GM21529 (cell line): ENCODE measurements around the gene C19orf33.
A peak's percentile ranks its signal among the peaks of the same experiment; 100 is the strongest.

Experiments
- ATAC-seq: cut with Tn5 transposase; IDR thresholded peaks from one replicate; pipeline ENCODE4 v1.9.1; 2021; ENCODE audit not compliant: unreplicated experiment

C19orf33 gene

DNA sequence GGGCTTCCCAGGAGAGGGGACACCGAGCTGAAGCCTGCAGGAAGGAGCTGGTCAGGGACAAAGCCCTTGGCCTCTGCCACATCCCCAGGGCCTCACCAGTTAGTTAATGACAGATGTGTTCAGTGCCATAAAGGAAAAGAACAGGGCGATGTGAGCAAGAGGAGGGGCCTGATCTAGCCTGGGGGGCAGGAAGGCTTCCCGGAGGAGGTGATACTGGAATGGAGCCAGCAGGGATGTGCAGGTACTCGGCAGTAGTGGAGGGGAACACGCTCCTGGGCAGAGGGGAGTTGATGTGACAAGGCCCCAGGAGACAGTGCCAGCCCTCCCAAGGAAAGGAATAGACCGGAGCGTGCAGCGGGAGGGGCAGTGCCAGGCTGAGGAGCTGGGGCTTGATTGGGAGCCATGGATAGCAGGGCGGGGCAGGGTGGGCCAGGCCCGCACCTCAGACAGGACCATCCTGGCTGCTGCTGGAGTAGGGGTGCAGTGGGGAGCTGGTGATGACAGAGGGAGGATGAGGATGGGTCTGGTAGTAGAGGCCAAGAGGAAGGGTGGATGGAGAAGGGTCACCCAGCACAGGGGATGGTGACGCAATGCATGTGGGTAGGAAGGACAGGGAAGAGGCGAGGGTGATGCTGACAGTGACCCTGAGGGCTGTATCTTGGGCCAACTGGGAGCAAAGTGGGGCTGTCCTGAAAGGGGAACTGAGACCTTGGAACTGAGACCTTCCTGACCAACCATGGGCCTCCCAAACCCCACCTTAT, 4.1 kb downstream of the C19orf33 start:
- ATAC-seq = no peak

DNA sequence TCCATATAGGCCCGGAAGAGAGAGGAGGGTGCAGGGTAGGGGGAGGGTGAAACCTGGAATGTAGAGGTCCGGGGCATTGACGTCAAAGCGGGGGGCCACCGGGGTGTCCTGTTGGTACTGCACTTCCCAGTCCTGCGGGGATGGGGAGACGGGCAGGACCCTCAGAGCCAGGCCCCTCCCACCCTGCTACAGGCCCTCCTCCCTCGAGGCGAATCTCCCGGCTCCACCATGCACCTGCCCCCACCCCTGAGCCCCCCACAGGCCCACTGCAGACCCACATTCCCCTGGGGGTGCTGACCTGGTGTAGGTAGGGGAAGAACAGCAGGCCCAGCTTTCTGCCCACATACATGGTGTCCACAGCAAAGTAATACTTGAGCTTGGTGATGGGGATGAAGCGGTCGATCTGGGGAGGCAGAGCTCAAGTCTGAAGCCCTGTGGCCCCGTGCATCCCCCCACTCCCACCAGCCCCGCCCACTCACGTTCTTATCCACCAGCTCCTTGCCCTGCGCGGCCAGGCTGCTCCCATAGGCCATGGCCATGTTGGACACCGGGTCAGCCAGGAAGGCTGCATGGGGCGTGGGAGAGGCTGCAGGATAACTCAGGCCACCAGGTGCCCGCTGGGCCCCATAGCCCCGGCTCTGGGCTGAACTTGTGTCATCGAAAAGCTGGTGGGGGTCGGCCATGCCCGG, 5.0 kb downstream of the C19orf33 start:
- ATAC-seq = no peak

DNA sequence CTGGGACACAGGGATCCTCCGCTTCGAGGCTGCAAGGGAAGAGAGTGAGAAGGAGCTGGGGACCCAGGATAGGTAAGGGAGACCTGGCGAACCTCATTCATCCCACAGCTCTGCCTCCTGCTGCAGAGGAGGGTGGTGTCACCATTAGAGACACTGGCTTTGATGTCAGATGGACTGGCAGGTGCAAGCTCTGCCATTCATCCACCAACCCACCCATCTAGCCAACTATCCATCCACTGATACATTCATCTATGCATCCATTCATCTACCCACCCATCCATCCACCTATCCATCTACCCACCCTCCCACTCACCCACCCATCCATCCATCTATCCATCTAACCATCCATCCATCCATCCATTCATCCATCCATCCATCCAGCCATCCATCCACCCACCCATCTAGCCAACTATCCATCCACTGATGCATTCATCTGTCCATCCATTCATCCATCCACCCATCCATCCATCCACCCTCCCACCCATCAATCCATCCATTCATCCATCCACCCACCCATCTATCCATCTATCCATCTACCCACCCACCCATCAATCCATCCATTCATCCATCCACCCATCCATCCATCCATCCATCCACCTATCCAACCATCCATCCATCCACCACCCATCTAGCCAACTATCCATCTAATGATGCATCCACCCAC, 5.7 kb downstream of the C19orf33 start:
- no peak for ATAC-seq

DNA sequence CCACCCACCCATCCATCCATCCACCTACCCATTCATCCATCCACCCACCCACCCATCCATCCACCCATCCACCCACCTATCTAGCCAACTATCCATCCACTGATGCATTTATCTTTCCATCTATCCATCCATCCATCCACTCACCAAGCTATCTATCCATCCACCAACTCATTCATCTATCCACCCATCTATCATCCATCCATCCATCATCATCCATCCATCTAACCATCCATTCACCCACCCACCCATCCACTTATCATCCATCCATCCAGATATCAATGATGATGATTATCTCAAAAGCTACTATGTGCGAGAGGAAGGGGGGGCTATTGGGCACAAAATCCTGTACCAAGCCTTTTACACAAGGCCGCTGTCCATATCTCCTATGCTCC, 6.2 kb downstream of the C19orf33 start:
- no peak for ATAC-seq

GRCh38 chr19:38310986-38311385, 6.9 kb downstream of the C19orf33 start:
- no peak for ATAC-seq

- peak; percentile 88 for ATAC-seq
Observed at GRCh38 chr19:38315657-38316476, 11.8 kb downstream of the C19orf33 start, which contains the start of gene YIF1B. YIF1B (minus strand) TSS chr19:38315947; CDS start chr19:38315917, 30 bp downstream.

GRCh38 chr19:38316477-38317067, 12.5 kb downstream of the C19orf33 start:
- no peak for ATAC-seq

DNA sequence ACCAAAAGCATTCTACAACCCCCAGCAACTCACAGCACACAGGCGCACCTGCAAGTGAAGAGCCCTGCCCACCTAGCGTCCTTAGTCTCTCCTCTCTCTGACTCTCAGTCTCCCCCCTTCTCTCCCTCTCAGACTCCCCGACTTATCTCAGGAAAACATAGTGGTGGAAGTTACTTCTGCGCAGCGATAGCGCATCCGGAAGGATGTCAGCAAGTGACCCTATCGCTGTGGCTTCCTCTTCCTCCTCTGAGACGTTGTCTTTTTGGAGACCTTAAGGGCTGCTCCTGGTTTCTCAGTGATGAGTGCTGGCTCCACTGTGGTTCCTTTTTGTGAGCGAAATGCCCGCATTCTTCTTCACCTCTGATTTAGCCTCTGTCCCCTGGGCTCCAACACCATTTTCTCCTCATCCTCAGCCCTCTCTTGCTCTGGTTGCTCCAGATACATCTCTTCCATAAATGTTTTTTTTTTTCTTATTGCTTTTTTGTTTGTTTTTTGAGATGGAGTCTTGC, 13.1 kb downstream of the C19orf33 start:
- no peak for ATAC-seq

DNA sequence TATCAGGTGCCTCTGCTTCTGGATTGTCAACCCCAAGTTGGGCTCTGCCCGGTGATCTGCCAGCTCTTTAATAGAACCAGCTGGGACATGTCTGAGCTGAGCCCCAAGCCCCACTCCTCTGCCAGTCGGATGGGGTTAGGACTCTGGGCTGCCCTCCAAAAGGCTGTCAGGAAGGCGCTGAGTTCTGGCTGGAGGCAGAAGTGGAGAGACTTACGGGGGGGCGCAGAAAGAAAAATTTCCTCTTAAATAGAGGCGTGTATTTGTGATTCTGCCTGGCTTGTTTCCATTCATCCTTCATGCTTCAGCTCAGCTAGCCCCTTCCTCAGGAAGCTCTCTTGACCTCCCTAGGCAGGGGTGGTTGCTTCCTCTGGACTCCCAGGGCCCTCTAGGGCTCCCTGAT, 14.6 kb downstream of the C19orf33 start:
- no peak for ATAC-seq

GRCh38 chr19:38319421-38320258, 15.6 kb downstream of the C19orf33 start, which contains the start of gene KCNK6:
KCNK6 (plus strand) TSS chr19:38319845; CDS start chr19:38319951, 106 bp downstream.
- ATAC-seq = no peak

- no peak for ATAC-seq
Observed at GRCh38 chr19:38320969-38321339, 16.9 kb downstream of the C19orf33 start.

GRCh38 chr19:38321646-38322196, 17.7 kb downstream of the C19orf33 start:
- ATAC-seq = no peak

- ATAC-seq = no peak
Observed at GRCh38 chr19:38323291-38323690, 19.2 kb downstream of the C19orf33 start.

- no peak for ATAC-seq
Observed at GRCh38 chr19:38324431-38324830, 20.4 kb downstream of the C19orf33 start.

- ATAC-seq = no peak
Observed at GRCh38 chr19:38326591-38326990, 22.5 kb downstream of the C19orf33 start.

GRCh38 chr19:38329651-38330050, 25.6 kb downstream of the C19orf33 start:
- ATAC-seq = no peak

DNA sequence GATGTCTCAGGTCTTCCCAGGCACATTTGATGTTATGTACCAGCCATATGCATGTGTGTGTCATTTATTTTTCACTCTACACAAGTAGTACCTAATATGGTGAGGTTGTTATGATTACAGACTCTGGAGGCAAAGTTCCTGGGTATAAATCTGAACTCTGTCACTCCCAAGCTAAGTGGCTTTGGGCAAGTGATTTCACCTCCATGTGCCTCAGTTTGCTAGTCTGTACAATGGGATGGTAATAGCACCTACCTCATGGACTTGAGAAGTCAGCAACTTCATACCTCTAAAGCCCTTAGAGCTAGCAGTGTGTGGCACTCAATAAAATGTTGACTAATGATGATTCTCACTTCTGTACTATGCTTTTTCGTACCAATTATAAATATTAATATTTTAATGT, 27.7 kb downstream of the C19orf33 start:
- ATAC-seq = no peak

- ATAC-seq = no peak
Observed at GRCh38 chr19:38333245-38333644, 29.2 kb downstream of the C19orf33 start.

DNA sequence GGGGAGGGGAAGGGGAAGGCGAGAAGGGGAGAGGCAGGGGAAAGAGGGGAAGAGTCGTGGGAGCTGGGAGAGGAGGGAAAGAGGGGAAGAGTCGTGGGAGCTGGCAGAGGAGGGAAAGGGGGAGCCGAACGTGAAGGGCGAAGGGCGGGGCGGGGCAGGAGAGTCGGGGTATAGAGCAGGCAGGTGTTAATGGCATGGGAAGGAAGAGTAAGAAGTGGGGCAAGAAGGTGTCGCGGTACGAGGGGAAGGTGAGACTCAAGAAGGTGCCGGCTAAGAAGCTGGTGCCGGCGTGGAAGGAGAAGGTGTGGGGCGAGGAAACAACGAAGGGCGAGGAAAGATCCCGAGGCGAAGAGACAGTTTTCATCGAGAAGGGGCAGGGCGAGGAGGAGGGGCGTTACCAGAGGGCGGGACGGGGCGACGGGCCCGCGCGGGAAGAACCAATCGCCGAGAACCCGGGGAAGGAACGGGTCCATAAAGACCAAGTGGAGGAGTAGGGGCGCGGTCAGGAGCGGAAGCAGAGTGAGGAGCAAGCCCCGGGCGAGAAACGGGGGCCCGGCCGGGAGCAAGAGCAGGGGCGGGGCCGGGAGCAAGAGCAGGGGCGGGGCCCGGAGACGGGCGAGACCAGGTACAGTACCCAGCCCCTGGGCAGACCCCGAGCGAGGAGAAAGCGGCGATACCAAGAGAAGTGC, 32.0 kb downstream of the C19orf33 start:
- peak; percentile 69 for ATAC-seq
